ENCODE results near the gene MRTO4.
"Not testable (repeated sequence)": the region's sequence is repeated elsewhere in the genome, so short reads cannot be mapped to it uniquely, and the experiment has no call there.

The MRTO4 gene

GRCh38 chr1:19222979-19223824 is 28.4 kb upstream of the MRTO4 start:
- no peak for DNase-seq (ENCODE audit: low read depth)

GRCh38 chr1:19229229-19229628 is 22.4 kb upstream of the MRTO4 start:
- no peak for DNase-seq (ENCODE audit: low read depth)

- DNase-seq (ENCODE audit: low read depth), result no peak
Observed at GRCh38 chr1:19229828-19230325, 21.7 kb upstream of the MRTO4 start.

GRCh38 chr1:19231736-19232523 is 19.7 kb upstream of the MRTO4 start:
- not testable (repeated sequence) for DNase-seq (ENCODE audit: low read depth)

- no peak for DNase-seq (ENCODE audit: low read depth)
Observed at GRCh38 chr1:19232524-19232846, 19.1 kb upstream of the MRTO4 start.

- DNase-seq (ENCODE audit: low read depth), result no peak
Observed at GRCh38 chr1:19234224-19234623, 17.4 kb upstream of the MRTO4 start.

- DNase-seq (ENCODE audit: low read depth), result no peak
Observed at GRCh38 chr1:19239876-19240275, 11.7 kb upstream of the MRTO4 start.

GRCh38 chr1:19240673-19241538 is 10.7 kb upstream of the MRTO4 start:
- DNase-seq (ENCODE audit: low read depth), result peak; percentile 47

GRCh38 chr1:19250629-19251304 is 838 bp upstream of the MRTO4 start:
- DNase-seq (ENCODE audit: low read depth), result no peak

GRCh38 chr1:19254416-19254815 is 2.8 kb downstream of the MRTO4 start:
- DNase-seq (ENCODE audit: low read depth), result no peak

- DNase-seq (ENCODE audit: low read depth), result no peak
Observed at GRCh38 chr1:19255288-19255687, 3.7 kb downstream of the MRTO4 start.

GRCh38 chr1:19256301-19256700 is 4.7 kb downstream of the MRTO4 start:
- not testable (repeated sequence) for DNase-seq (ENCODE audit: low read depth)

- DNase-seq (ENCODE audit: low read depth), result no peak
Observed at GRCh38 chr1:19257178-19257914, 5.7 kb downstream of the MRTO4 start.

- DNase-seq (ENCODE audit: low read depth), result no peak
Observed at GRCh38 chr1:19258353-19258752, 6.7 kb downstream of the MRTO4 start.

GRCh38 chr1:19260211-19261138 is 8.9 kb downstream of the MRTO4 start:
- DNase-seq (ENCODE audit: low read depth), result no peak

GRCh38 chr1:19262047-19262446 is 10.4 kb downstream of the MRTO4 start:
- no peak for DNase-seq (ENCODE audit: low read depth)

GRCh38 chr1:19262744-19263143 is 11.1 kb downstream of the MRTO4 start:
- DNase-seq (ENCODE audit: low read depth), result no peak

GRCh38 chr1:19268445-19268844 is 16.8 kb downstream of the MRTO4 start:
- DNase-seq (ENCODE audit: low read depth), result no peak

GRCh38 chr1:19269427-19270342 is 18.1 kb downstream of the MRTO4 start:
- not testable (repeated sequence) for DNase-seq (ENCODE audit: low read depth)

Measured in activated T-helper 9 cell treated with anti-CD3 and anti-CD28 coated beads, Interleukin-2, amount 50 U/mL, for 16 hours (primary cell).